Activated effector memory CD4-positive, alpha-beta T cell treated with Interleukin-2 at 50 U/mL for 16 hours (primary cell): ENCODE data around the gene ACAP2.
A peak's percentile ranks its signal among the peaks of the same experiment; 100 is the strongest.
"Not testable (repeated sequence)": the region's sequence is repeated elsewhere in the genome, so short reads cannot be mapped to it uniquely, and the experiment has no call there.

Source experiments
- DNase-seq: peaks from one replicate; pipeline ENCODE4 v3.0.0-alpha.2; 2020

ACAP2 gene, protein sequence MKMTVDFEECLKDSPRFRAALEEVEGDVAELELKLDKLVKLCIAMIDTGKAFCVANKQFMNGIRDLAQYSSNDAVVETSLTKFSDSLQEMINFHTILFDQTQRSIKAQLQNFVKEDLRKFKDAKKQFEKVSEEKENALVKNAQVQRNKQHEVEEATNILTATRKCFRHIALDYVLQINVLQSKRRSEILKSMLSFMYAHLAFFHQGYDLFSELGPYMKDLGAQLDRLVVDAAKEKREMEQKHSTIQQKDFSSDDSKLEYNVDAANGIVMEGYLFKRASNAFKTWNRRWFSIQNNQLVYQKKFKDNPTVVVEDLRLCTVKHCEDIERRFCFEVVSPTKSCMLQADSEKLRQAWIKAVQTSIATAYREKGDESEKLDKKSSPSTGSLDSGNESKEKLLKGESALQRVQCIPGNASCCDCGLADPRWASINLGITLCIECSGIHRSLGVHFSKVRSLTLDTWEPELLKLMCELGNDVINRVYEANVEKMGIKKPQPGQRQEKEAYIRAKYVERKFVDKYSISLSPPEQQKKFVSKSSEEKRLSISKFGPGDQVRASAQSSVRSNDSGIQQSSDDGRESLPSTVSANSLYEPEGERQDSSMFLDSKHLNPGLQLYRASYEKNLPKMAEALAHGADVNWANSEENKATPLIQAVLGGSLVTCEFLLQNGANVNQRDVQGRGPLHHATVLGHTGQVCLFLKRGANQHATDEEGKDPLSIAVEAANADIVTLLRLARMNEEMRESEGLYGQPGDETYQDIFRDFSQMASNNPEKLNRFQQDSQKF

DNA sequence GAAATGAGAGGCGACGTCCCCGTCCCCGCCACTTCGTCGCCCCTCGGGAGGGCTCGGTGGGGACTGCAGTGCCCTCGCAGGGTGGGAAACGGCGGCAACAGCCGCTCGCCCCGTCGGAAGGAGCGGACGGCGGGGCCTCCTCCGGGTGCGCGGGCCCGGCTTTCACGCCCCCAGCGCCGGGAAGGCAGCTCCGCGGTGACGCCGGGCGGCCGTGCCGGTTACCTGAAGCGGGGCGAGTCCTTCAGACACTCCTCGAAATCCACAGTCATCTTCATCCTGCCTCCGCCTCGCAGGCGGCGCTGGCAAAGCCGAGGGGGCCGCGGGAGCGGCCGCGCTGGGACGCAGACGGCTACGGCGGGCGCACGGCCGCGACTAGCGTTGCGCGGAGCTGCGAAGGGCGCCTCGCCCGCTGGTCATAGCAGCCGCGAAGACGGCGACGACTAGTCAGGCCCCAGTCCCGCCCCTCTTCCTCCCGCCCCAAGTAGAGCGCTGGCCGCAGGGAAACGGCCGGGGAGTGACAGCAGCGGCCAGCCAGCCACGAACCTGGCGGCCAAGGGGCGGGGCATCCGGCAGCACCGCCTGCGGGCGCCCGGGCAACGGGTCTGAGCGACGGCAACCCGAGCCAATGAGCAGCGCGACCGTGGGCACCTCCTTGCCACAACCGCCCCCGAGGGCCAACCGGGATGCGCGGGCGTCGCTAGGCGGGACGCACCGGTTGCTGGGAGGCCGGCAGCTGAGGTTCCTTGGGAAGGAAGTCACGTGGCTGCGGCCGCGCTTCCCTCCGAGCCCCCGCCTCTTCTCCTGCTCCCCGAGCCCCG is at the start of gene ACAP2:
Gene ACAP2 (minus strand): TSS at position 448 of the 818 bp plus-strand sequence. CDS start 173 bp downstream, at position 275.
- peak; percentile 100 for DNase-seq

DNA sequence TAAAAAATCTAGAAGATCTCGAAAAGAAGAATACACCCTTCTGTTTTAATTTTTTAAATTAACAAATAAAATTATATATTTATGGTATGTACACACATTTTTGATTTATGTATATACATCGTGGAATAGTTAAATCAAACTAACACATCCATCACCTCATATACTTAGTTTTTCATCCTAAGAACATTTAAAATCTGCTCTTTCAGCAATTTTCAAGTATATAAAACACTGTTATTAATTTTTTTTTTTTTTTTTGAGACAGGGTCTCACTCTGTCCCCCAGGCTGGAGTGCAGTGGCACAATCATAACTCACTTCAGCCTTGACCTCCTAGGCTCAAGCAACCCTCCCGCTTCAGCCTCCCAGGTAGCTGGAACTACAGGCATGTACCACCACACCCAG is 32.8 kb upstream of the ACAP2 start:
- no peak for DNase-seq

DNA sequence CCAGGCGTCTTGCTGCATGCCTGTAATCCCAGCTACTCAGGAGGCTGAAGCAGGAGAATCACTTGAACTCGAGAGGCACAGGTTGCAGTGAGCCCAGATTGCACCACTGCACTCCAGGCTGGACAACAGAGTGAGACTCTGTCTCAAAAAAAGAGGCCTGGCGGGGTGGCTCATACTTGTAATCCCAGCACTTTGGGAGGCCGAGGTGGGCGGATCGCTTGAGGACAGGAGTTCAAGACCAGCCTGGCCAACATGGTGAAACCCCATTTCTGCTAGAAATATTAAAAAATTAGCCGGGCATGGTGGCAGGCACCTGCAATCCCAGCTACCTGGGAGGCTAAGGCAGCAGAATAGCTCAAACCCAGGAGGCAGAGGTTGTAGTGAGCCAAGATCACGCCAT is 32.3 kb upstream of the ACAP2 start:
- not testable (repeated sequence) for DNase-seq

DNA sequence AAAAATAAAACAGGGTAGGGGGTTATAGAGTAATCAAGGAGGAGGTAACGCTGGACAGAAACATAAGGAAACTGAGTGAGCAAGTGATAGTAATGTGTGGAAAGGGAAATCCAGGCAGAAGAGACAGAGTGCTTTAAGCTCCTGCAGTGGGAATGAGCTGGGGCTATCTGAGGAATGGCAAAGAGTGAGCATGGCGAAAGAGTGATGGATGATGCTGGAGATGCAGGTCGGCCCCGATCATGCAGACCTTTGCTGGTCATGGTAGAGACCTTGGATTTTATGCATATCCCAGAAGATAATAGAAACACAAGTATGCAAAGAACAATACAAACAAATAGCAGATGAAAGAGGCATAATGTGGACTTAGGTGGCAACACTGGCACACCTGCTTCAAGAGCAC is 26.0 kb upstream of the ACAP2 start:
- no peak for DNase-seq

DNA sequence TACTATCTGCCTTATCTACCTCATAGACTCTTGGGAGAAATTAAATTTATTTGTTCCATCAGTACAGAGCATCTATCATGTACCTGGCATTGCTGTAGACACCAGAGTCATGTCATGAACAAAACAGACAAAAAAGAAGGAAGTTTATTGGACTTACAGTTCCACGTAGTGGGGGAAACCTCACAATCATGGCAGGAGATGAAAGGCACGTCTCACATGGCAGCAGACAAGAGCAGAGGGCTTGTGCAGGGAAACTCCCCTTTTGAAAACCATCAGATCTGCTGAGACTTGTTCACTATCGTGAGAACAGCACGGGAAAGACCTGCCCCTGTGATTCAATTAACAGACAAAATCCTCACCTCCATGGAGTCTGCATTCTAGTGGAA is 25.6 kb upstream of the ACAP2 start:
- DNase-seq = no peak

DNA sequence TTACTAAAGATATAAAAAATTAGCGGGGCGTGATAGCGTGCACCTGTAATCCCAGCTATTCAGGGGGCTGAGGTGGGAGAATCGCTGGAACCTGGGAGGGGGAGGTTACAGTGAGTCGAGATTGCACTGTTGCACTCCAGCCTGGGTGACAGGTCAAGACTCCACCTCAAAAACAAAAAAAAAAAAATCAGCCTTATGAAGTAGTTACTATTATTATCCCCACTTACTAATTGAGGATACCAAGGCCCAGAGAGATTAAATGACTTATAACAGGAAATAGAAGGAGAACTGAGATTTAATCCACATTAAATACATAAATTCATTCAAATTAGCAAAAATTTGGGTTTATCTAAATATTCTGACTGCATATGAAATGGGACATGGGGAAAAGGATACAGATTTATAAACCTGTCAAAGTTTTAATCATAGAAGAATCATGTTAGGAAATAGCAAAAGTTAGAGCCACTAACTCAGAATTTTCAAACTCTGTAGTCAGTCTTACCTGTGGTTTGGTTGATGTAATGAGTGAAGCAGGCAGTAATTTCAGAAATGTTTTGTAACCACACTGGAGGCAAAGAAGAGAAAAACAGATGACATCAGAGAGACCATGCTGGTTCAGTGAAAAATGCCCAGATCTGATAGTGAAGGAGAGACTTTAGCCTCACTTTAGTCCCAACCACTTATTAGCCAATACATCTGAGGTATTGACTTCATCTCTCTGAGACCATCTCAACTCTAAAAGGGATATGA is 25.0 kb upstream of the ACAP2 start:
- no peak for DNase-seq

DNA sequence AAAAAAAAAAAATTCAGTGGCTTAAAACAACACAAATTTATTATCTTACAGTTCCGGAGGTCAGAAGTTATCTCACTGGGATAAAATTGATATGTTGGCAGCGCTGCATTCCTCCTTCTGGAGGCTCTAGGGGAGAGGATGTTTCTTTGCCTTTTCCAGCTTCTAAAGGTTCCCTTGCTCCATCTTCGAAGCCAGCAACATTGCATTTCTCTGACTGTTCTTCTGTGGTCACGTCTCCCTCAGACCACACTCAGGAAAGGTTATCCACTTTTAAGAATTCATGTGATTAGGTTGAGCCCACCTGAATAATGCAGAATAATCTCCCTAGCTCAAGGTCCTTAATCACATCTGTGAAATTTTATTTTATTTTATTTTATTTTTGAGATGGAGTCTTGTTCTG is 23.4 kb upstream of the ACAP2 start:
- no peak for DNase-seq

DNA sequence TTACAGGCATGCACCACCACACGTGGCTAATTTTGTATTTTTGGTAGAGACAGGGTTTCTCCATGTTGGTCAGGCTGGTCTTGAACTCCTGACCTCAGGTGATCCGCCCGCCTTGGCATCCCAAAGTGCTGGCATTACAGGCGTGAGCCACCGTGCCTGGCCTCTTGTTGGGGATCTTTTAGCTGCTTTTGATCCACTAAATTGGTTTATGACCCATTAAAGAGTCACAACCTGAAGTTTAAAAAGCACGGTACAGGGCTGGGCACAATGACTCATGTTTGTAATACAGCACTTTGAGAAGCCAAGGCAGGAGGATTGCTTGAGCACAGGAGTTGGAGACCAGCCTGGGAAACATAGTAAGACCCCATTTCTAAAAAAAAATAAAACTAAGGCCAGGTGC is 20.1 kb upstream of the ACAP2 start:
- not testable (repeated sequence) for DNase-seq

DNA sequence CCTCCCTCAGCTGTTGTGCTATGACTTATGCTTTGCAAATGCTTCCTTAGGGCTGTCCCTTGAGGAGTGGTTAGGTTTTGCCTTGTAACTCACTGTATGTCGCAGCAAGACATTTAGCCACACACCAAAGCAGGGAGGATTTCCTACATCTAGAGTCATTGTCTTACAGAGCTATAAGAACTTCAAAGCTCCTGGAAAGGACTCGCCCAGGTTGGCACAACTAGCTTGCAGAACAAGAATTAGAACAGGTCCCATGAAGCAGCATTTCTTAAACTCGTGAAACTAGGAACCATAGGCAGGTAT is 19.4 kb upstream of the ACAP2 start:
- no peak for DNase-seq

DNA sequence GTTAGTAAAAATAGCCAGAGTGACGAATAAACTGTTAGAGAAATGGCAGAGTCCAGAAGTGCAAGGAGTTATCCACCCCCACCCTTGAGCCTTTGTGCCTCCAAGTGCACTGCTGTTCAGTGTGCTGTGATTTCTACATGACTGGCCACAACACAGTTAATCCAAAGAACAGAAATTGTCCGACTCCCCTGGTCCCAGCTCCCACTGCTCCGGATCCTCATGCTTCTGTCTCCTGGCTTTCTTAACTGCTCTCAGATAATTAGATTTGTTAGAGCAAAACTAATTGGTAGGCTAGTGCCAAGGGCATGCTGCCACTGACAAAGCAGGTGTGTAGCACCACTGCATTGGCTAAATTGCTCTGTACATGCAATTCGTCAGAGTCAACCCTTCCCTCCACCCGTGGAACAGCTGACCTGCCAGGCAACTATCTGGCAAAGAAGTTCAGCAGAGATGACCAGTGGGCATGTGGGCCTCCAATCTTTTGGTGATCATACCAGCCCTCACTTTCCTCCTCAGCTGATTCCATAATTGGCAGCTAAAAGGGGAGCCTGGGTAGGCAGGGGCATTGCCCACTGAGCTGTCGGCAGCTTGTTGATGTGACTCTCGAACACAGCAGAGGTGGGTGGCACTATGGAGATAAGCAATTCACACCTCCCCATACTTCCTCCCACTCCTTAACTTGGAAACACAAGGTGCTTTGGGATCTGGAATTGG is 18.9 kb upstream of the ACAP2 start:
- DNase-seq = no peak

DNA sequence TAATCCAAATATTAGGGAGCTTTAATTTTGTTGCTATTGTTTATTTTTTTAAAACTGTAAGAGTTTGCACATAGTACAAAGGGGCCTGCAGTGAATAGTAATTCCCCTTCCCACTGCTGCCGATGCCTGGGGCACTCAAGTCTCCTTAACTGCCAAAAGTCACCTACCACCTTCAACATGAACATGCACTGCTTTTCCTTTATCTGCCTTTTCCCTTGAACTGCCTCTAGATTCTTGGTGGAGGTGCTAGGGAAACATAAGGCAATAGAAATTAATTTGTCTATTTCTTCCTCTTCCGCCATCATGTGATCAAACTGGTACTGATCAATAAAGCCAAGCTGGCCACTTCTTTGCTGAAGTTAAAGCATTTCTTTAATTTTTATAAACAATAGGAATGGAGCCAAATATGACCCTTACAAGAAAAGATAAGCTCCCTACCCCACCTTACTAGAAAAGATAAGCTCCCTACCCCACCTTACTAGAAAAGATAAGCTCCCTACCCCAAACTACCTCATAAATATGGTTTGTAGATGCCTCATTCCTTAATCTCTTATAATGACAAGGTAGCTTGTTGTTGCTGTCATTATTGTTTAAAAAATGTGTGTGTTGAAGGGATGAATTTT is 17.4 kb upstream of the ACAP2 start:
- no peak for DNase-seq

DNA sequence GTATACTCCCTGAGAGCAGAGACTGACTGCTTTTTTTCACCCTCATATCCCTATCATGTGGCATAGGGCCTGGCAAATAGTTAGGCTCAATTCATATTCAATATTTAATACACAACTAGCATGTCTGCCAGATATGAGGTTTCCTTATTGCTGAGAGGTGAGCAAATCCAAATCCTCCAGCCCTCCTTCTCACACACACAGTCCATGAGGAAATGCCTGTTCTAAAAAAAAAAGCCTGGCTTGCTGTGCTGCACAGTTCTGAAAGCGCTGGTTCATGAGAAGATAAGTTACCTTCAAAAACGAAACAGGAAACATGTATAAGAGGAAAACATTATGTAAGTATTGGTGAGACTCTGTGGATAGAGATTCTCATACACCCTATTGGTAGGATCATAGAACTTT is 15.5 kb upstream of the ACAP2 start:
- no peak for DNase-seq

DNA sequence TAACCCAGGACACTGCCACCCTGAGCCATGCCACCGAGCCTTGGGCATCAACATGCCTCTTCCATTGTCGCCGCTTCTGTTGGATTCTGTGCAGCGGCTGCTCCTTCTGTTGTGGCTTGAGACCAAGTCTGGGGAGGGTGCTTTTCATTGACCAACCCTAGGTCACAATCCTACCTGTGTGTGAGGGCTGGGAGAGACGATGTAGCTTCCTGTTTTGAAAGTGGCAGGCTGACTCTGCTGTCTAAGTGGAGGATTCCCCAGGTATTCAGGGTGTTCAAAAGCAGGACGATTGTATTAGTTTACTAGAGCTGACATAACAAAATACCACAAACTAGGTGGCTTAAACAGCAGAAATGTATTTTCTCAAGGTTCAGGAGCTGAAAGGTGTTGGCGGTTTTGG is 13.0 kb upstream of the ACAP2 start:
- DNase-seq = no peak

DNA sequence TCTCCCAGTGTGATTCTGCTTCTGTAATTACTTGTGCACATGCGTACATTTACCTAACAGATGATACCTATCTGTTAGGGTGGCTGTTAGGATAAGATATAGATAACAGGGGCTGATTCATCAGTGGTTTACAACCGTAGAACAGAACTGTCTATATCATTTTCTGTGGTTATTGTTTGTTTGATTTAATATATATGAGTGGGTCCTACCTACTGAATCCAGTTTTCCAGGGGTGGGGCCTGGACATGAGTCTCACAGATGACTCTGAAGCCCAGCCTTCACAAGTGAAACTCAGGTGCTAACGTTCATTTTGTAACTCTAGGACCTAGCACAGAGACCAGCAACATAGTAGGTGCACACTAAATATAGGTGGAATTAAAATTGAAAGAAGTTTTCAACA is 10.4 kb upstream of the ACAP2 start:
- DNase-seq = no peak

DNA sequence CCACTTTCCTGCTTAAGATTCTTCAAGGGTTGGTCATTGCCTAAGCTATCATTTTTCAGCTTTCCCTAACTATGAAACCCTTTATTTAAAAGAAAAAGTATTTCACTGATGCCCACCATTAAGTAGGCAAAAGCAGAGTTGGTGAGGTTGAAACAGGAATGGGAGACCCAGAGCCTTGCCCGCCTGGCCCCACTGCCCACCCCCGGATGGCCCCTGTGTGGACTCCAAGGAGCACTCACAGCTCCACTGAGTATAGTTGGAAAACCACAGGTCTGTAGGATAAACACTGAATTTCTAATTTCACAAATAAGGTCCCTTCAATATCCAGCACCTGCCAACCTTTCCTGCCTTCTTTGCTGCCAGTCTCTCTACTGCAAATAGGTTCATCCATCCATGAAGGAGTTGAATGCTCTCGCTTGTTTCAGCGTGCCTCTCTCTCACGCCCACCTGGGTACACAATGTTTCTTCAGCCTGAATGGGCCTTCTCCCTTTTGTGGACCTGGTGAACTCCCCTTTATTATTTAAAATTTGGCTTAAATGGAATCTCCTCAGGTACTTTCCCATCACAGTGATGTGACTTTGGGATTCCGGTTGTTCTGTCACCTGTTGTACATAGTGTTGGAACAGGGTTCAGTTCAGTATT is 8.7 kb upstream of the ACAP2 start:
- DNase-seq = no peak

DNA sequence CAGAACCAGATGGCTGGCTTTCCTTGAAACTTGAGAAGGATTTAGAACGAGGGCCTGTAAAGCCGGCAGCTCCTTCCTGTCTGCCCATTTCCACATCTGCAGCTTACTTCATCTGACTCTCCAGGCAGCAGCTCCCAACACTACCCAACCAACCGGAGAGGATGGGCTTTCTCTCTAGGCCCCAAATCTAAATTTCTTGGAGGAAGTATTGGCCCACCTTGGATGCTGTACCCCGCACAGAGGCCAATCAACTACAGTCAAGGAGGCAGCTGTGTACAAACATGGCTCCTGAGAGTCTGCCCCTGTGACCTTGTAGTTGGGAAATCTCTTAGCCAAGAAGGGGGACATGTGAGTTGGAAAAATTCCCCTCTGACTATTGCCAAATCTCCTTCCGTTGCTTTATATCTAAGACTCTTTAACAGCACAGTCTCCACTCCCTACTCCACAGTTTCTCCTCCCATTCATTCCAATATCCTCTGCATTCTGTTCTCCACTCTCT is 8.0 kb upstream of the ACAP2 start:
- DNase-seq = no peak

DNA sequence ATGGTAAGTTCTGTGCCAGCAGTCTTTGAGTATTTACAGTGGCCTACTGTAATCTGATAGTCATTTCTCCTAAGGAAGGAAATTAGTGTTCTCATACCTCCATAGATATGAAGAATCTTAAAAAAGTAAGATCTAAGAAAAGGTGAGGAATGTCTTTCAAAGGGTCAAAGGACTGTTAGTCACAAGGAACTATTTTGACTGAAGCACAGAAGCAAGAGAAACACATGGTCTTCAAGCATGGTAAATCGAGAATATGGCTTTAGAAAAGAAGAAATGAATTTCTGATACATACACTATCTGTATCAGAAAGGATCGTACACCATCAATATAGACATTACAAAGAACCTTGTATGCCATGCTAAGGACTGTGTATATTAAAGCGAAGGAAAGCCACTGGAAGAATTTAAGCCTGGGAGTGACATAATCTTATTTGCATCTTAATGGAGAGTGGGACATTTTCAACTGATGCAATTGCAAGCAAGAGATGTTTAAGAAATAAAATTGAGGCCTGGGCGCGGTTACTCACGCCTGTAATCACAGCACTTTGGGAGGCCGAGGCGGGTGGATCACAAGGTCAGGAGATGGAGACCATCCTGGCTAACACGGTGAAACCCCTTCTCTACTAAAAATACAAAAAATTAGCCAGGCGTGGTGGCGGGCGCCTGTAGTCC is 5.5 kb upstream of the ACAP2 start:
- no peak for DNase-seq

DNA sequence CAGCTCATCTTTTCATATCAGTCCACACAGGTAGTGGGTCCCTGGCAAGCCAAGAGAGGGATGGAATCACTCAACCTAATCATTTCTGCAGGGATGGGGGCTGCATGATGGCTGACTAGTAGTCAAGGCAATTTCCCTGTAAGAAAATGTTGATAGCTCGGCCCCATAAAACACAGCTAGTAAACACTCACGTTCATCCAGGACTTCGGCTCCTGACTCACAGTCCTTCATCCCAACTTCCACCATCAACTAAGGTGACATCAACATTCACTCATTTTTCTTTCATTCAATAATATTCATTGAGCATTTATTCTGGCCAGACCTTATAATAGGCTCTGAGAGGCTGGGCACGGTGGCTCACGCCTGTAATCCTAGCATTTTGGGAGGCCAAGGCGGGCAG is 4.4 kb upstream of the ACAP2 start:
- DNase-seq = no peak

DNA sequence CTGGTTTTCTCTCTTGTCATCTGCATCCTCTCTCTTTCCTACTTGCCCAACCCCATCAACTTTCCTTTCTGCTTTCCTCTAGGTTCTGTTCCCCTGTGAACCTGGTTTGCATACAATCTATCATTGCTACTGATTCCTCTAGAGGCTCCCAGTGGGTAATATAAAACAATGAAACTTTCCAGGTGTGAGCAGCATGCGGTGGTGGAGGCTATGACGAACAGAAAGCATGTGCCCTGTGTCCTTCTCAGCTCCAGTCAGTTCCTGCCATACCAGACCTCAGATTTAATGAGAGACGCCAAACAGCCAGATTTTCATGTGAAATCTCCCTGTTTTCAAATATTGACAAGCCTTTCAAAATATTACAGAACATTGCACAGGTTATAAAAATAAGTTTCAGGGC is 3.5 kb upstream of the ACAP2 start:
- DNase-seq = no peak

DNA sequence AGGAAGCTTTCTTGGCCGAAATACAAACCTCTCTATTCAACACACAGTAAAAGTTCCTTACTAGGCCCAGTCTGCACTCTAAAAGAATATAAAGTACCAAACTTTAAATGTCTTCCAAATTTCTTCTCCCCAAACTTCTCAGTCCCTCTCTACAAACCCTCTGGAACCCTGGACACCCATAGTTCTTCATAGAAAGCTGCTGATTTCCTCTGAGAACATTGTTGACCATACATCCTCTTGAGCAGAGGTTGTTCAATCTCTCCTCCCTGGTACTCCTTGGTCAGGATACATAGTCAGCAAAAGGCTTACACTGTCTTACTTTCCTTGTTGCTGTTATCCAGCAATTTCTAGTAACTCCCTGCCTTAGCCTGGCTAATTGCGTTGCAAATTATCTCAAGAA is 3.1 kb upstream of the ACAP2 start:
- no peak for DNase-seq
